Breast epithelium (tissue), 4 donors: Measurements from ENCODE around the gene AKR1E2. TPM values are rescaled to one million over a fixed set of nuclear protein-coding genes. Genes with fewer than 3 reads are reported as not detected.
"Not testable (repeated sequence)": the region's sequence is repeated elsewhere in the genome, so short reads cannot be mapped to it uniquely, and the experiment has no call there.

Experiments
- DNase-seq, 2 donors: peaks; one replicate each; pipeline ENCODE4 v3.0.0-alpha.2; 2019; ENCODE audit warnings: low spot score in 2 of 2
- H3K27ac ChIP-seq, 2 donors: fragments of 200-600 bp; sonication (generic) in 1 of 2; one replicate each; pipeline ENCODE4 v1.5.1; 2016 to 2019; ENCODE audit warnings: mild to moderate bottlenecking in 1 of 2
- H3K27me3 ChIP-seq, 2 donors: fragments of 200-600 bp; sonication (generic) in 1 of 2; one replicate each; pipeline versions ENCODE4 v1.5.1 to v1.6.0; 2017 to 2019; ENCODE audit warnings: control low read depth in 1 of 2, mild to moderate bottlenecking in 1 of 2
- H3K36me3 ChIP-seq: fragments of 200-600 bp; one replicate; pipeline ENCODE4 v1.5.1; 2019
- H3K4me1 ChIP-seq, 2 donors: fragments of 200-600 bp; sonication (generic); one replicate each; pipeline ENCODE4 v1.5.1; 2016 to 2019; ENCODE audit warnings: control low read depth in 1 of 2
- H3K4me3 ChIP-seq, 3 donors: fragments of 200-600 bp; sonication (generic); 1 replicate in 2 of 3; 2 replicates in 1 of 3; pipeline ENCODE4 v1.5.1; 2016 to 2019; ENCODE audit warnings: mild to moderate bottlenecking in 3 of 3, moderate library complexity in 2 of 3
- H3K9me3 ChIP-seq, 2 donors: fragments of 200-600 bp; sonication (generic) in 1 of 2; one replicate each; pipeline ENCODE4 v1.5.1; 2016 to 2019; ENCODE audit warnings: control low read depth in 1 of 2
- POLR2A ChIP-seq: fragments of 450-650 bp; IDR thresholded peaks from one replicate; pipeline ENCODE4 v1.6.1; 2016; ENCODE audit warnings: antibody characterized with exemption, mild to moderate bottlenecking, moderate library complexity
- POLR2AphosphoS5 ChIP-seq, 3 donors: sonication (generic); formaldehyde crosslinking; IDR thresholded peaks; one replicate each; pipeline ENCODE4 v1.6.1; 2017; ENCODE audit warnings: antibody characterized with exemption in 3 of 3
- intact Hi-C: fragments of 100-400 bp; cut with DNase I; formaldehyde crosslinking; loops from one replicate; pipeline ENCODE4 v1.15.1; 2023; ENCODE audit warnings: low total_unique reads
- total RNA-seq, 3 donors: library from RNA; depleted of rRNA; stranded (reverse); fragments of >200 nt; gene quantifications; one replicate each; pipeline ENCODE4 v1.1.0, GENCODE V29; 2016
- TF ChIP-seq, protein P1 (sequence below), 3 donors: fragments of 450-650 bp; IDR thresholded peaks; one replicate each; pipeline ENCODE4 v1.5.1; 2016 to 2017; ENCODE audit warnings: antibody characterized with exemption in 3 of 3, mild to moderate bottlenecking in 3 of 3, moderate library complexity in 3 of 3

Gene AKR1E2
- total RNA-seq, 3 donors from 2014 or later: 12.1 to 21.1 (median 15.5) TPM

DNA sequence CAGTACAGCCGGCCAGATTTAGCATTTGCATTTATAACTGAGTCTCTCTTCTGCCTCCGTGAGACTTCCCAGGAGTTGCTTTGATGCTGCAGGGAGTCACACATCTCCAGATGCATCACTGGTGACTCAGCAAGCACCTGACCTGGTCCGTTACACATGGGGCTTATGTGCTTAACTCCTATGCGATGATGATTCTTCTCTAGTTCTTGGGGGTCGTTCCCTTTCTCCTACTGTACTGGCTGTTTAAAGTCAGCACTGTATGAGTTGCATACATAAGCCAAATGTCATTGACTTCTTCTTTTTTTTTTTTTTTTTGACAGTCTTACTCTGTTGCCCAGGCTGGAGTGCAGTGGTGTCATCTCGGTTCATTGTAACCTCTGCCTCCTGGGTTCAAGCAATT, 13.0 kb upstream of the AKR1E2 start:
- TF ChIP-seq POLR2A (no peak), POLR2AphosphoS5 (IDR thresholded peaks at IDR 0.05) (no peak)
- TF ChIP-seq, protein P1, sequence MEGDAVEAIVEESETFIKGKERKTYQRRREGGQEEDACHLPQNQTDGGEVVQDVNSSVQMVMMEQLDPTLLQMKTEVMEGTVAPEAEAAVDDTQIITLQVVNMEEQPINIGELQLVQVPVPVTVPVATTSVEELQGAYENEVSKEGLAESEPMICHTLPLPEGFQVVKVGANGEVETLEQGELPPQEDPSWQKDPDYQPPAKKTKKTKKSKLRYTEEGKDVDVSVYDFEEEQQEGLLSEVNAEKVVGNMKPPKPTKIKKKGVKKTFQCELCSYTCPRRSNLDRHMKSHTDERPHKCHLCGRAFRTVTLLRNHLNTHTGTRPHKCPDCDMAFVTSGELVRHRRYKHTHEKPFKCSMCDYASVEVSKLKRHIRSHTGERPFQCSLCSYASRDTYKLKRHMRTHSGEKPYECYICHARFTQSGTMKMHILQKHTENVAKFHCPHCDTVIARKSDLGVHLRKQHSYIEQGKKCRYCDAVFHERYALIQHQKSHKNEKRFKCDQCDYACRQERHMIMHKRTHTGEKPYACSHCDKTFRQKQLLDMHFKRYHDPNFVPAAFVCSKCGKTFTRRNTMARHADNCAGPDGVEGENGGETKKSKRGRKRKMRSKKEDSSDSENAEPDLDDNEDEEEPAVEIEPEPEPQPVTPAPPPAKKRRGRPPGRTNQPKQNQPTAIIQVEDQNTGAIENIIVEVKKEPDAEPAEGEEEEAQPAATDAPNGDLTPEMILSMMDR (IDR thresholded peaks at IDR 0.05): no peak
- intact Hi-C loops: no loop called here
- no peak for DNase-seq

DNA sequence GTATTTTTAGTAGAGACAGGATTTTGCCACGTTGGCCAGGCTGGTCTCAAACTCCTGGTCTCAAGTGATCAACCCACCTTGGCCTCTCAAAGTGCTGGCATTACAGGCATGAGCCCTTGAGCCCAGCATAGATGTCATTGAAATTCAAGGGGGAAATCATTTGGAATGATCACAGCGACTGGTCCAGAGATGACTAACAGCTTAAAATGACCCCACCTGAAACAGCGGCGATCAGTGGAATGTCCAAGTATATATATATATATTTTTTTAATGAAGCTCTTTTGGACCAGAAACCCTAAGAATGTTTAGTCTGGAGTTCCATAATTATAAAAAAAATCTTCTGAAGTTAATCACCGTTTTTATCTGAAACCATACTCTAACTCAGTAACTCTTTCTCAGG, 12.5 kb upstream of the AKR1E2 start:
- TF ChIP-seq POLR2A (no peak), POLR2AphosphoS5 (IDR thresholded peaks at IDR 0.05) (no peak)
- TF ChIP-seq, protein P1 (IDR thresholded peaks at IDR 0.05): no peak
- no peak for DNase-seq
- intact Hi-C loops: no loop called here
- no peaks in the 10 kb centered on the region for H3K36me3 ChIP-seq
- H3K27me3 ChIP-seq: no peaks in the 10 kb centered on the region
- H3K4me3 ChIP-seq: no peak overlapping the region
- H3K9me3 ChIP-seq: no peaks in the 10 kb centered on the region
- H3K4me1 ChIP-seq: no peaks in the 10 kb centered on the region
- H3K27ac ChIP-seq: no peak overlapping the region

More for the DNA sequence above, 13.0 kb upstream of the AKR1E2 start:
- Histone ChIP-seq H3K4me1 (no peaks in the 10 kb centered on the region), H3K36me3 (no peaks in the 10 kb centered on the region), H3K27me3 (no peaks in the 10 kb centered on the region), H3K27ac (no peak overlapping the region), H3K9me3 (no peaks in the 10 kb centered on the region), H3K4me3 (no peak overlapping the region)

DNA sequence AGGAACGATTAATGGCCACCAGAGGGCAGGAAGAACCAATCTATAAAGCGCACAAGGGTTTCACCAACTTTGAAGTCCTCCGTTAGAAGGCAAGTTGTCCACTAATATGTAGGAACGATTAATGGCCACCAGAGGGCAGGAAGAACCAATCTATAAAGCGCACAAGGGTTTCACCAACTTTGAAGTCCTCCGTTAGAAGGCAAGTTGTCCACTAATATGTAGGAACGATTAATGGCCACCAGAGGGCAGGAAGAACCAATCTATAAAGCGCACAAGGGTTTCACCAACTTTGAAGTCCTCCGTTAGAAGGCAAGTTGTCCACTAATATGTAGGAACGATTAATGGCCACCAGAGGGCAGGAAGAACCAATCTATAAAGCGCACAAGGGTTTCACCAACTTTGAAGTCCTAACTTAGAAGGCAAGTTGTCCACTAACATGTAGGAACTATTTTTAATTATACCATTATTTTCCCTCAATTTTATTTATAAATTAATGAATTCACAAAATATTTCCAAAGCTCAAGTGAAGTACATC, 10.3 kb upstream of the AKR1E2 start:
- H3K36me3 ChIP-seq, H3K27me3 ChIP-seq, H3K27ac ChIP-seq, H3K4me3 ChIP-seq, H3K9me3 ChIP-seq, H3K4me1 ChIP-seq, DNase-seq, intact Hi-C loops: not testable (repeated sequence)

DNA sequence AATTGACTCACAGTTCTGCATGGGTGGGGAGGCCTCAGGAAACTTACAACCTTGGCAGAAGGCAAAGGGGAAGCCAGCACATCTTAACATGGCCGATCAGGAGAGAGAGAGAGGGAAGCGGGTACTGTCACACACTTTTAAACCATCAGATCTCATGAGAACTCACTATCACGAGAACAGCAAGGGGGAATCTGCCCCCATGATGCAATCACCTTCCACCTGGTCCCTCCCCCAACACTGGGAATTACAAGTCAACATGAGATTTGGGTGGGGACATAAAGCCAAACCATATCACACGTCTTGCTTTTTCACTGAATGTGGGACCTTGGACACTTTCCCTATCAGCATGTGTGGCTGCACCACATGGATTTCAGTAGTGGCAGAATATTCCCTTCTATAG, 9.0 kb upstream of the AKR1E2 start:
- intact Hi-C loops: no loop called here
- H3K27me3 ChIP-seq: no peaks in the 10 kb centered on the region
- H3K9me3 ChIP-seq: no peaks in the 10 kb centered on the region
- H3K4me3 ChIP-seq: no peak overlapping the region
- TF ChIP-seq, protein P1 (IDR thresholded peaks at IDR 0.05): no peak
- TF ChIP-seq POLR2AphosphoS5 (IDR thresholded peaks at IDR 0.05) (no peak), POLR2A (no peak)
- H3K36me3 ChIP-seq: no peaks in the 10 kb centered on the region
- DNase-seq: no peak
- H3K27ac ChIP-seq: no peak overlapping the region
- H3K4me1 ChIP-seq: no peaks in the 10 kb centered on the region

DNA sequence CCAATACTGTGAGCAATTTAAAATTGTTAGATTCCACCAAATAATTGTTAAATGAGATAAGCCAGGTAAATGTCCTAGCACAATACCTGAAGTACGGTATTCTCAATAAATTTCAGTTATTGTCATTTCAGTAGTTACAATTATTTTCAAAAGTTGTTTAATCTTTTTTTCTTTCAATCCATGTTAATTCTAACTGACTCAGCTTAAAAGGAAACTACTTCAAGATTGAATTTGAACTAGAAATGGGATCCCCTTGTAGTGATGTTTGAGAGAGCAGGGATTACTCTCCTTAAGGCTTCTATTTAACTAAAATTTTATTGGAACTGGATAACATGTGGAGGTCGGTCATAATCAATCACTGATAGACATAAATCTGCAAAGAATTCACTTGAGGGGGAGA, 6.9 kb upstream of the AKR1E2 start:
- H3K27me3 ChIP-seq: no peaks in the 10 kb centered on the region
- no peaks in the 10 kb centered on the region for H3K36me3 ChIP-seq
- no peak for DNase-seq
- intact Hi-C loops: no loop called here
- TF ChIP-seq POLR2A: no peak
- TF ChIP-seq POLR2AphosphoS5 (IDR thresholded peaks at IDR 0.05): no peak
- TF ChIP-seq, protein P1 (IDR thresholded peaks at IDR 0.05): no peak
- no peak overlapping the region for H3K4me3 ChIP-seq
- no peak overlapping the region for H3K27ac ChIP-seq
- H3K4me1 ChIP-seq: no peaks in the 10 kb centered on the region
- H3K9me3 ChIP-seq: no peaks in the 10 kb centered on the region

DNA sequence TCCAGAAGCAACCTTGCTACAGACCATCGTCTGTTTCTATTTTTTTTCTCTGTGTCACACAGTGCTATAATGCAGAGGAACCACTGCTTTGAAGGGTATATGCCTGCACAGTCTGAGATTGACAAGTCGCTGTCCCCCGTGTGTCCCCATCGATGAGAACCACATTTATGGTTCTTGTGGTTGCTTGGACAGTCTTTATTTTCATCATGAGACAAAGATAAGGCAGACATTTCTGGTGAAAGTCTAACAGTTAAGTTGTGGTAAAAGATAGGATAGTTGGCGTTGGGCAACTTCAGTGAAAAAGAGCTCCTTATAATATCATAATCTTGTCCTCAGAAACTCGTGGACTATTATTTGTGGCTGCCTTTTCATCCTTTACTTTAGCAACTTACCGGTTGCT, 6.3 kb upstream of the AKR1E2 start:
- H3K9me3 ChIP-seq: no peaks in the 10 kb centered on the region
- no peak for DNase-seq
- H3K4me3 ChIP-seq: no peak overlapping the region
- H3K4me1 ChIP-seq: no peaks in the 10 kb centered on the region
- TF ChIP-seq POLR2AphosphoS5 (IDR thresholded peaks at IDR 0.05): no peak
- TF ChIP-seq, protein P1 (IDR thresholded peaks at IDR 0.05): no peak
- TF ChIP-seq POLR2A: no peak
- H3K27me3 ChIP-seq: no peaks in the 10 kb centered on the region
- intact Hi-C loops: no loop called here
- H3K36me3 ChIP-seq: no peaks in the 10 kb centered on the region
- H3K27ac ChIP-seq: no peak overlapping the region
